HG03045 (cell line): Measurements from ENCODE around the gene CLDN15.
"Not testable (repeated sequence)": the region's sequence is repeated elsewhere in the genome, so short reads cannot be mapped to it uniquely, and the experiment has no call there.

Experiments
- ATAC-seq: cut with Tn5 transposase; IDR thresholded peaks from one replicate; pipeline ENCODE4 v1.9.1; 2021; ENCODE audit warnings: mild to moderate bottlenecking, moderate library complexity; ENCODE audit not compliant: unreplicated experiment

The CLDN15 gene

DNA sequence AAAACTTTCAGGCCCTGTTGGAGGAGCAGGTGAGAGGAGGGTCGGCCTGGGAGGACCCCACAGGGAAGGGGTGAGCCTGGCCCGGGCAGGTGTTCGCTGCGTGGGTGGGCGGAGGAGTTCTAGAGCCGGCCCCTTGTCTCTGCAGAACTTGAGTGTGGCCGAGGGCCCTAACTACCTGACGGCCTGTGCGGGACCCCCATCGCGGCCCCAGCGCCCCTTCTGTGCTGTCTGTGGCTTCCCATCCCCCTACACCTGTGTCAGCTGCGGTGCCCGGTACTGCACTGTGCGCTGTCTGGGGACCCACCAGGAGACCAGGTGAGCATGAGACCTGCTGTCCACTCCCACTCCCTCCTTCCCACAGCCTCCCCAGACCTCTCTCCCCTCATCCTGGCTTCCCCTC lies 14.1 kb downstream of the CLDN15 start:
- ATAC-seq: no peak

DNA sequence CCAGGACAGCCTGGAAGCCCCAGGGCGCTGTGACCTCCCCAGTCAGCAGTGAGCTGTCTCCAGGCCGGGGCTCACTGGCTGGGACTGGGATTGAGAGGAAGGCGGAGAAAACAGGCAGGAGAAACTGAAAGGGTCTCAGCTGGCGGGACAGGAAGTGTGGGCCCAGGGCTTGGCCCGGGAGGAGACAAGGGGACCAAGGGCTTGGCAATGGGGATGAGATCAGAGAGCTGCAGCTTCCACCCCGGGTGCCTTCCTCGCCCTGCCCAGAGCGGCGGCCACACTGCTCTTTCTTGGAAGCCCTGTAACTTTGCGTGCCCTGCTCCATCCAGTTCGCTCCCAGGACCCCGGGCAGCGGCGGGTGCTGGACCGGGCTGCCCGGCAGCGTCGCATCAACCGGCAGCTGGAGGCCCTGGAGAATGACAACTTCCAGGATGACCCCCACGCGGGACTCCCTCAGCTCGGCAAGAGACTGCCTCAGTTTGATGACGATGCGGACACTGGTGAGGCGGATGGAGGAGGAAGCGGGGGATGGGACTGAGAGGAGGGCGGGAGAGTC lies 15.2 kb downstream of the CLDN15 start:
- no peak for ATAC-seq

DNA sequence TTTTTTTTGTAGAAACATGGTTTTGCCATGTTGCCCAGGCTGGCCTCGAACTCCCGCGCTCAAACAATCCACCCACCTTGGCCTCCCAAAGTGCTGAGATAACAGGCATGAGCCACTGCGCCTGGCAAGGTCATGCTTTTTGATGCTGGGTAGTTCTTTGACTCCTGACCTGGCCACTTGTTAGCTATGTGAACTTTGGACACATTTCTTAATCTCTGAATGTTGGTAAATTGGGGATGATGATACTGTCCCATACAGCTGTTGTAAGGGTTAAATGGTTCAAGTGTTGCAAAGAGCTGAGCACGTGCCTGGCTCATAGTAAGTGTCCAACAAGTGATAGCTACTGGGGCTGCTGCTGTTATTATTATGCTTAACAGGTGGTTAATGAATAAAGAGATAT lies 17.3 kb downstream of the CLDN15 start:
- no peak for ATAC-seq

DNA sequence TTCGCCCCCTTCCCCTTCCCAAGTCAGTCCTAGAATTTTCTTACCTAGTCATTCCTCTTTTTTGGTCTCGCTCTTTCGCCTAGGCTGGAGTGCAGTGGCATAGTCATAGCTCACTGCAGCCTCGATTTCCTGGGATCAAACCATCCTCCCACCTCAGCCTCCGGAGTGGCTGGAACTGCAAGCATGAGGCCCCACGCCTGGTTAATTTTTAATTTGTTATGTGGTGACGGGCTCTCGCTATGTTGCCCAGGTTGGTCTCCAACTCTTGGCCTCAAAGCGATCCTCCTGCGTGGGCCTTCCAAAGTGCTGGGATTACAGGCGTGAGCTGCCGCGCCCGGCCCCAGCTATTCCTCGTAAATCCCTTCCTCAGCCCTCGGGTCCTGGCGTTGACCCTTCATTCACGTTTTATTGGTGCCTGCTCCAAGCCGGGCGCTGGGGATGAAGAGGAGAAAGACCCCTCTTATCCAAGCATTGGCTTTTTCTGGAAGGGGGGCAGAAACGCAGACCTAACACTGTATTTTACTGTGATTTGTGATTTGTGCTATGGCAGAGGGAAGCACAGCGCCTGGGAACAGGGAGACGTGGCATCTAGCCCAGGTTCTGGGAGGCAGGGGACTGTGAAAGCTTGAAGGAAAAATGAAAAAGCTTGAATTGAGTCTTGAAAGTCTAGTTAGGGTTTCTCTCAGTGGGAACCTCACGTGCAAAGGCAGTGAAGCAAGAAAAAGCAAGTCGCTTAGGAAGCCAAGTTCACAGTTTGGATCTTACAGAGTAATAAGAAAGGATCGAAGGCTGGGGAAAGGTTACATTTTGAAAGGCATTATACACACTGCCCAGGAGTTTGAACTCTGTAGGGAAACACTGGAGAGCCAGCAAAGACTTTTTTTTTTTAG lies 19.1 kb downstream of the CLDN15 start:
- peak; percentile 15 for ATAC-seq

DNA sequence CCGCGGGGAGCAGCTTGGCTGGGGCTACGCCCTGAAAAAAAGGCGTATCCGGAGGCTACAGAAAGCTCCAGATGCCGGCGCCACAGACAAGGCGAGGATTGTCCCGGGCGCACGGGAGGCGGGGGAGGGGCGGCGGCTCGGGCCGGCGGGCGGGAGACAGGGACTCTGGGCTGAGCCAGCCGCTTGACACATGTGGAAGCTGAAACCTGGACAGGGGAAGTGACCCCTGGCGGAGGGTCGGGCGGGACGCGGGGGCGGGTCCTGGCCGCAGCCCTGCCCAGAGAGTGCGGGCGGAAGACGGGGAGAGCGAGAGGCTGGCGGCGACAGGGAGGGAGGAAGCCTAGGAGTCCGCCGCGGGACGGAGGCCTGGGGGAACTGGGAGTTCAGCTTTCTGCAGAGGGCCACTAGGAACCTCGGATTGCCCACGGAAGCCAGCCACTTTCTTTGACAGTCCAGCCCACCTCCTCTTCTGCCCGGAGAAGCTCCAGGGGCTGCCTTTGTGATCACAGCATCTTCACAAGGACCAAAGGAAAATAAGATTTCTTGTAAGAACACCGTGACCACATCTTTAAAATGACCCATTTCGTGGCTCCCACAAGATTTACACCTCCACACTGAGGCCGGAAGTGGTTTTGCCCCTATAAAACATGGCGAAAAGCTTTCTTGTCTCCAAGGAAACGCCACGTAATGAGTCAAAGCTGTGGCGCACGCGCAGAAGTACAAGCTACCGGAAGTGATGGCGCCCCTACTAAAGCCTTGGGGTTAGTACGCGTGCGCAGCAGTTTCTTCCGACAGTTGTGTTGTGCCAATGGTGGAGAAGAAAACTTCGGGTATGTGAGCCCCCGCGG lies 20.0 kb downstream of the CLDN15 start, which contains the start of the genes PLOD3 and ZNHIT1:
Gene PLOD3, minus strand, starts transcription at position 194 of the 848 bp plus-strand sequence. CDS start 307 bp downstream, outside the sequence.
Gene ZNHIT1, plus strand, starts transcription at position 778 of the 848 bp plus-strand sequence. Its CDS starts 31 bp downstream, at position 809.
- peak; percentile 62 for ATAC-seq

DNA sequence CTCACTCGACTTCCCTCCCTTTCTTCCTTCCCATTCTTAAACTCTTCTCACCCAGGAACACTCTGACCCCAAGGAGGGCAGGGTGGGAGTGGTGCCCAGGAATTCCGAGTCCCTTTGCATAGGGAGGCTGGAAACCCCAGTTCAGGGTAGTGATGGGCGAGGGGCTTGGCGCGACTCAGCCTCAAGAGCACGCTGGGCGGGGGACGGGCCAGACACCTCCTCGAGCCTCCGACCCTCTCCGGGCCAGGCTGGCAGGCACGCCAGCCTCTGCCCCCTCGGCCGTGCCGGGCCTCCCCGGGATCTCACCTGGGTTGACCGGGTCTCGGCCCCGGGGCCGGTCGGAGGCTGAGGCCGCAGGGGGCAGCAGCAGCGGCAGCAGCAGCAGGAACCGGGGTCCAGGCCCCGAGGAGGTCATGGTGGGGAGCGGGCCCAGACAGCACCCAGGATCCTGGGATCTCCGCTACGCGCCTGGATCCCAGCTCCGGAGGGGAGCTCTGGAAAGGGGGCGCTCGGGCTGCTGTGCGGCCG lies 20.7 kb downstream of the CLDN15 start:
- ATAC-seq: peak; percentile 23

DNA sequence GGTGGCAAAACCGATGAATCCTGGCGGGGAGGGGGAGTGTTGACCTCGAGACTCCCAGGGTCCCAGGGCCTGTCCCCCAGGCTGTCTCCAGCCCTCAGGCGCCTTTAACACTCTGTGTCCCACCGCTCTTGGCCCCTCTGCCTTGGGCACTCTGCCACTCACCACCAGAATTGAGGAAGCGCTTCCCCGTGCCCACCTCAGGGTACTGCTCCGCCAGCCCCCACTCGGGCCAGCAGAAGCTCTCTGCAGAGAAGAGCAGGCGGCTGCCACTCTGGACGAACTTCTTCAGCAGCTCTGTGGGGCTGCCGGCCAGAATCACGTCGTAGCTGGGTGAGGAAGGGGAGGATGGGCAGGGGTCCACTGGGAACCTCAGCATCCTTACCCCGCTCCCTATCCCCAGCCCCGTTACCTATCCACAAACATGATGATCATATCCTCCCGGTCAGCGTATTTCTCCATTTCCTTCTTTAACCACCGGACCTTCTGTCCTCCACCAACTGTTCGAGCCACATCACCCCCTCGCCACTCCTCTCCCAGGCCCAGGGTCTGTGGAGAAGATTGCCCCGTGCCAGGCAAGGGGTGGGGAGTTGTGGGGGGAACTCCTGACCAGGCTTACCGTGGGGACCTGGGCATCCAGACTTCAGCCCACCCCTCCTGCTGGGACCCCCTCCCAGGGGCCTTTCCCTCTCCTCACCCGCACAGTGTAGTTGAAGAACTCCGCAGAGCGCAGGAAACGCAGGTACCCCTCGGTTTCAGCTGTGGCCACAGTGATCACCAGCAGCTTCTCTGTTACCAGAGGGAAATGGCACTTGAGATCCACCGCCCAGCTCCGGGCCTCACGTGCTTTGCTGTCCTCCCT lies 21.4 kb downstream of the CLDN15 start:
- no peak for ATAC-seq

DNA sequence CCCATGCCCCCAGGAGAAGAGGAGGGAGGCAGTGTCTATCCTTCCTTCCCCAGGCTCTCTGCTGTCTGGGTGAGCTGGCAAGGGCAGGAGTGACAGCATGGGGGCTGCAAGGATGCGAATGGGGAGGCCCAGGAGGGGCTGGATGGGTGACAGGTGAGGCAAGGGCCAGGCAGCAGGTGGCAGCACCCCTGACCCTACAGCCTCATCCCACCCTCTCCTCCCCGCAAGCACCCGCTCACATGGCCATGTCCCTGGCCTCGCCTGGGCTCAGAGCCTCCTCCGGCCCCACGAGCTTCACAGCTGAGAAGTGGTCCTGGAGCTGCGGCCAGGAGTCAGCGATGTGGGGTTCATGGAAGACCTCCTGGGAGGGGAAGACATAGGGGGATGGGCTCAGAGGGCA lies 25.6 kb downstream of the CLDN15 start:
- no peak for ATAC-seq

DNA sequence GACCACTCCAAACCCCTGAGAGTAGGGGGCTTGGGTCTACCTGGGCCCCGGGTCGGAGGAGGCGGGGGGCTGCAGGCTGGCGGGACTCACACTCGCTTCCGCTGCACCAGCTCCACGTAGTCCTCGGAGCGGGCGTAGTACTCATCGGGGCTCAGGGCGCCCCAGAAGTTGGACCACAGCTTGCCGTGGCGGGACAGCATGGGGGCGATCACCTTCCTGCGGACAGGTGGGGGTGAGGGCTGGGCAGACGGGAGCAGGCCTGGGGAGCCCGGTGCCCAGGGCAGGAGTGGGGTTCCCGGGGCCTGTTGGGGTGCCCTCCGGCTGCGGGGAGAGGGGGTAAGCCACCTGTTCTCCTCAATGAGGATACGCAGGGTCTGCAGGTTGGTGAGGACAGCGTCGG lies 26.1 kb downstream of the CLDN15 start:
- no peak for ATAC-seq

DNA sequence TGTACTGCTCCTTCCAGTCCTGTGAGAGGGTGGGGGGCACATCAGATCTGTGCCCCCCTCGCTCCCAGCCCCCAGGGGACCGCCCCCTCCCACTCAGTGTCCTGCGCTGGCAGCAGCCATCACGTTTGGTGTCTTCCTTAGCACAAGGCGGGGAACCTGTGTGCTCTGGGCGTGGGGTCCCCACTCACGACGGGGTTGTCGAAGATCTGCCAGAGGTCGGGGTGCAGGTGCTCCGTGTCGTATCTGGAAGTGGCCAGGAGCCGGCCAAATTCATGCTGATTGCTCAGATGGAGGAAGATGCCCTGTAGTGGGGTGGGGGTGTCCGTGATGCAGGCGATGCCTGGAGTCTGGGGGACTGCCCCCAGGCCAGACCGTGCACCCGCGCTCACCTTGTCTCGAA lies 27.5 kb downstream of the CLDN15 start:
- ATAC-seq: no peak

DNA sequence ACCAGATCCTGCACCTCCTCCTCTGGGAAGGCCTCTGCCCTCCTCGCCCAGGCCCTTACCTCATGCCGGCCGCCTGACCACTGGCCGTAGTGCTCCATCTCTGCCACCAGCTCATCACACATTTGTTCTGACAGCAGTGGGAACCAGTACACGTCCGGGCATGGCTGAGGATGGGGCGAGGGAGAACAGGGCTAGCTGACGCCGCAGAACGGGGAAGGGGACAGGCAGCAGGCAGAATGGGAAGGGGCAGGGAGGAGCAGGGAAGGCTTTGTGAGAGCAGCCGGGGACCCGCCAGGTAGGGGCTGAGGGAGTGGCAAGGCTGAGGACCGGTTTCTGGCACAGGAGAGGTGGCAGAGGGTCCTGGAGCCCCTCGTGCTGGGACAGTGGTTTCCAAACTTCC lies 28.8 kb downstream of the CLDN15 start:
- no peak for ATAC-seq

DNA sequence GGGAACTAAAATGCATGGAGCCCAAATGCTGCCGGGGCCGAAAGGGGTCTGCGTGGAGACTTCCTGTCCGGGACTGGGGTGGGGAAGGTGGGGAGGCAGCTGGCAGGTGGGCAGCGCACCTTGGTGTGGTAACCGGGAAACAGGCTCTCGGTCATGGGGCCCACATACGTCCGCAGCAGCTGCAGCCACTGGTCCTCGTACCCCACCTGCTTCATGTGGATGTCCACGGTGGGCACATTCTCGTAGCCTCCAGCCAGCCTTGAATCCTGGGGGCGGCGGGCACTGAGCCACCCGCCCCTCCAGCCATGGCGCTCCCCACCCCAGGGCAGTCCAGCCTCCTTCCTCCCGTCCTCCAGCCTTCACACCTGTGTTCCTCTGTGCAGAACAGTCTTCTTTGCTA lies 30.1 kb downstream of the CLDN15 start:
- no peak for ATAC-seq

DNA sequence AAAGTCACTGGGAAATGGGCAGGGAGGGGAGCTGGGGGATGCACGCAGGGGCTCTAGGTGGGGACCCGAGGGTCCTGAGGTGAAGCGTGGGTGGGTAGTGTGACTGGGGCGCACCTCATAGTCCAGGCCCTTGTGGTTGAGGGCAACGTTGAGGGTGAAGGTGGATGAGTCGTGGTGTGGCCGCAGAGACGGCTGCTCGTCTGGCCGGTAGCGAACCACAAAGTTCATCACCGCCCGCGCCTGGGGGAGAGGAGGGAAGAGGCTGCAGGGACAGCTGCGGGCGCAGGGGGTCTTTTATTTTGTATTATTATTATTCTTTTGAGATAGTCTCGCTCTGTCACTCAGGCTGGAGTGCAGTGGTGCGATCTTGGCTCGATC lies 30.9 kb downstream of the CLDN15 start:
- ATAC-seq: no peak

DNA sequence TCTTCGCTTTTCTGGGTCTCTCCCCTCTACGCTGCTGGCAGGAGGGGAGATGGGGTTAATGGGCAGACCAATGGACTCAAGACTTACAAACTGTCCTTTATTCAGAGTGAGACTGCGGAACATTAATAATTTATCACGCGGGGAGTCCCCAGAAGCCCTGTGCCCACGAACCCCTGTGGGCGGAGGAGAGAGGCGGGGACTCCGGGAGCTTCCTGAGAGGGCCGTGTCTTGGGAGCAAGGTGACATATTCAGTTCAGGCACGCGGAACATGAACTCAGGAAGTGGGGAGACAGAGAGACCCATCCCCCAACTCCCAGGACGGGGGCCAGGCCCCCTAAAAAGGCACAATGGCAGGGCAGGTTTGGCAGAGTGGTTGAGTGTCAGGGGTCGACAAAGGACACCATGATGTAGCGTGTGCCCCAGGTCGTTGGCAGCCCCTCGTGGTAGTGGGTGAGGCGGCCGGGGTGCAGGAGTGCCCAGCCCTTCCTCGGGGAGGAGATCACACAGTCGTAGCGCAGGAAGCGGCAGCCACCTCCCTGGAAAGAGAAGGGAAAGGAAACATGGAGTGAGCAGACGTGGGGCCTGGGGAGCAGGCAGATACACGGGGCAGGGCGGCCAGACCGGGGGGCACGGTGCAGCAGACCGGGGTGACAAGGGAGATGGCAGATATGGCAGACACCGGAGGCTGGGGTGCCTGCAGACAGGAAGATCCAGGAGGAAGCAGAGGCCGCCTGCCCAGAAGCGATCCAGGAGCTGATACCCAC lies 31.5 kb downstream of the CLDN15 start:
- no peak for ATAC-seq

DNA sequence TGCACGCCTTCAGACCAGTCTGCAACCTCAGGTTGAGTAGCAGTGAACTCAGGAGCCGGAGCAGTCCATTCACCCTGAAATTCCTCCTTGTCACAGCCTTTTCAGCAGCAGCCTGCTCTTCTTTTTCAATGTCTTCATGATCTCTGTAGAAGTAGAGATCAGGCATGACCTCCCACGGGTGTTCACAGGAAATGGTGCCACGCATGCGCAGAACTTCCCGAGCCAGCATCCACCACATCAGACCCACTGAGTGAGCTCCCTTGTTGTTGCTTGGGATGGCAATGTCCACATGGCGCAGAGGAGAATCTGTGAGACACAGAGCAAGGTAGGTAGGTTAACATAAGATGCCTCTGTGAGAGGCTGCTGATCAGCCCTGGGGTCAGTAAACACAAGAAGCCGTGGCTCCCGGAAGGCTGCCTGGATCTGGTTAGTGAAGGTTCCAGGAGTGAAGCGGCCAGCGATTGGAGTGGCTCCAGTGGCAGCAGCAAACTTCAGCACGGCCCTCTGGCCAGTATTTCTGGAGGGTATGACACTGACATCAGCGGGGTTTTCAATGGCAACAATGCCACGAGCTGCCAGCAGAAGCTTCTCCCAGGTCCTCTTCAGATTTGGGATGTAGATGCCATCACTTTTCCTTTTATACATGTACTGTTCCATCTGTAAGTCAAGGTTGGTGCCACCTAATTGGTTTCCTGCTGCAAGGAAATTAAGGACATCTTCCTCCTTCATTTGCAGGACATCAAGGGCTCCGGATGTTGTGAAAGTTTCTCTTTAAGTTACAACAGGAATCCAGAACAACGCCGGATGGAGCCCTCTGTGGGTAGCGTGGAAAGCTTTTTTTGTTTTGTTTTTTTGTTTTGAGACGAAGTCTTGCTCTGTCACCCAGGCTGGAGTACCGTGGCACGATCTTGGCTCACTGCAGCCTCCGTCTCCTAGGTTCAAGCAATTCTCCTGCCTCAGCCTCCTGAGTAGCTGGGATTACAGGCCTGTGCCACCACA lies 33.6 kb downstream of the CLDN15 start:
- not testable (repeated sequence) for ATAC-seq

DNA sequence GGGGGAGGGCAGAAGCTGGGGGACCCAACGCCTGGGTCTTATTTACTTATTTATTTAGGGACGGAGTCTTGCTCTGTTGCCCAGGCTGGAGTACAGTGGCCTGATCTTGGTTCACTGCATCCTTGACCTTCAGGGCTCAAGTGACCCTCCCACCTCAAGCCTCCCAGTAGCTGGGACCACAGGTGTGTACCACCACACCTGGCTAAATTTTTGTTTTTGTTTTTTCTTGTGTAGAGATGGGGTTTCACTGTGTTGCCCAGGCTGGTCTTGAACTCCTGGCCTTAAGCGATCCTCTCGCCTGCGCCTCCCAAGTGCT lies 35.0 kb downstream of the CLDN15 start:
- ATAC-seq: no peak

DNA sequence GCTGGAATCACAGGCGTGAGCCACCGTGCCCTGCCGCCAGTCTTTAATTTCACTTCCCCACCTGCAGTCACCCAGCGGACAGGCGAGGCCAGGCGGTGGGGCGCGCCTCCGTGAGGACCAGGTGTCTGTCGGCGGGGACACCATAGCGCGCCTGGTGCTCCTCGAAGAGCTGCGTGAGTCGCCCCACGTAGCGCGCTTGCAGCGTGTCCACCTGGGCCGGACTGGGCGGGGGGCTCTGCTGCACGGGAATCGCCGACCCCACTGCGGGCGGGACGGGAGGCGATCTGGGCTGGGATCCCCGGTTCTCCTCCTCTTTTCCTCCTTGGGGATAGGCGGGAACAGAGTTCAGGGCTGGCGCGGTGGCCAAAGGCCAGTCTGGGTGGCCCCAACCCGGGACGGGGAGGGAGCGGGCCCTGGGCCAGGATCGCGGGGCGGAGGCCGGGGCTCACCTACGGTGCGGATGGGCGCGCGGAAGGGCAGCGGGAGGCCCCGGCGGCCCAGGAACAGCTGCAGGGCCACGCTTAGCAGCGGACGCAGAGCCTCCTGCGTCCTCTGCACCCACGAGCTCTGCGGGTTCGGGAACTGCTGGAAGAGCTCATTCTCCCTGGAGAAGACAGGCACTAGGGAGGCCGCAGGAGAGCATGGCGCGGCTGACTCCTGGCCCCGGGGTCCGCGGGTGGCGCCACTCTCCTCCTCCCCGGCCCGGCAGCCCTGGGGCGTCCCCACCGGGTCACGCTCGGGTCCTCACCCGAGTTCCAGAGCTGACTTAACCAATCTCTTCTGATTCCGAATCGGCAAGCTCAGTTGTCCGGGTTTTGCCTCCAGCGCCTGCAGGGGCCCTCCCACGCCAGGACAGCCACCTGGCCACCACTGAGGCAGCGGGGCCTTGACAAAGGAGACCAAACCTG lies 35.7 kb downstream of the CLDN15 start:
- ATAC-seq: no peak
